Activated CD4-positive, alpha-beta T cell treated with anti-CD3 and anti-CD28 coated beads, Interleukin-2, amount 10 ng/mL, durations not matched to agents 24 days and 14 days (primary cell): ENCODE results near the gene NCKAP1. TPM values are rescaled to one million over a fixed set of nuclear protein-coding genes. Genes with fewer than 3 reads are reported as not detected.
"Not testable (repeated sequence)": the region's sequence is repeated elsewhere in the genome, so short reads cannot be mapped to it uniquely, and the experiment has no call there.

ENCODE experiments used
- DNase-seq: peaks from one replicate; pipeline ENCODE4 v3.0.0; 2022
- H3K27ac Mint-ChIP-seq: one replicate; pipeline ENCODE4 v1.8.0; 2022; ENCODE audit warnings: mild to moderate bottlenecking, mixed read lengths
- H3K27me3 Mint-ChIP-seq: one replicate; pipeline ENCODE4 v1.8.0; 2022; ENCODE audit warnings: mixed read lengths
- H3K36me3 Mint-ChIP-seq: one replicate; pipeline ENCODE4 v1.8.0; 2022; ENCODE audit warnings: low read depth, mild to moderate bottlenecking, mixed read lengths
- H3K4me1 Mint-ChIP-seq: one replicate; pipeline ENCODE4 v1.8.0; 2021; ENCODE audit warnings: mixed read lengths
- H3K4me3 Mint-ChIP-seq: one replicate; pipeline ENCODE4 v1.8.0; 2022; ENCODE audit warnings: mild to moderate bottlenecking, moderate library complexity, mixed read lengths
- H3K9me3 Mint-ChIP-seq: one replicate; pipeline ENCODE4 v1.8.0; 2021; ENCODE audit warnings: mixed read lengths
- intact Hi-C: fragments of 100-400 bp; cut with micrococcal nuclease; formaldehyde crosslinking; loops from one replicate; pipeline ENCODE4 v1.15.1; 2023
- total RNA-seq: library from RNA; stranded (reverse); gene quantifications from 2 replicates; pipeline ENCODE4 v1.2.3, GENCODE V29; 2022

Gene NCKAP1
- total RNA-seq, 1 donor from 2014 or later: 14.5 TPM

GRCh38 chr2:183009249-183009899, 28.9 kb downstream of the NCKAP1 start:
- Mint-ChIP-seq H3K4me1 (no peaks in the 10 kb centered on the region), H3K9me3 (no peaks in the 10 kb centered on the region), H3K4me3 (no peak overlapping the region), H3K27ac (no peak overlapping the region), H3K36me3 (no peaks in the 10 kb centered on the region), H3K27me3 (peaks cover 4% of the 10 kb centered on the region)
- DNase-seq: no peak
- intact Hi-C loops: no loop called here

GRCh38 chr2:183001948-183002347, 36.3 kb downstream of the NCKAP1 start:
- H3K36me3 Mint-ChIP-seq: no peaks in the 10 kb centered on the region
- intact Hi-C loops: no loop called here
- no peaks in the 10 kb centered on the region for H3K4me1 Mint-ChIP-seq

GRCh38 chr2:183000846-183001245, 37.4 kb downstream of the NCKAP1 start:
- no peaks in the 10 kb centered on the region for H3K27me3 Mint-ChIP-seq
- H3K27ac Mint-ChIP-seq: no peak overlapping the region
- no peak overlapping the region for H3K4me3 Mint-ChIP-seq
- H3K4me1 Mint-ChIP-seq: no peaks in the 10 kb centered on the region
- intact Hi-C loops: no loop called here
- H3K36me3 Mint-ChIP-seq: no peaks in the 10 kb centered on the region
- H3K9me3 Mint-ChIP-seq: no peaks in the 10 kb centered on the region
- no peak for DNase-seq

More at GRCh38 chr2:183001948-183002347, 36.3 kb downstream of the NCKAP1 start:
- no peak for DNase-seq
- H3K27ac Mint-ChIP-seq: no peak overlapping the region
- H3K27me3 Mint-ChIP-seq: no peaks in the 10 kb centered on the region
- no peaks in the 10 kb centered on the region for H3K9me3 Mint-ChIP-seq
- no peak overlapping the region for H3K4me3 Mint-ChIP-seq

- no peaks in the 10 kb centered on the region for H3K4me1 Mint-ChIP-seq
- no peak overlapping the region for H3K4me3 Mint-ChIP-seq
- intact Hi-C loops: no loop called here
- DNase-seq: no peak
- no peaks in the 10 kb centered on the region for H3K27me3 Mint-ChIP-seq
- H3K9me3 Mint-ChIP-seq: no peaks in the 10 kb centered on the region
- H3K27ac Mint-ChIP-seq: no peak overlapping the region
- no peaks in the 10 kb centered on the region for H3K36me3 Mint-ChIP-seq
These were observed 38.8 kb downstream of the NCKAP1 start for GRCh38 chr2:182999348-183000028.

- intact Hi-C loops: no loop called here
- Mint-ChIP-seq H3K9me3 (no peaks in the 10 kb centered on the region), H3K27me3 (no peaks in the 10 kb centered on the region), H3K36me3 (no peaks in the 10 kb centered on the region), H3K4me3 (no peak overlapping the region), H3K4me1 (no peaks in the 10 kb centered on the region), H3K27ac (no peak overlapping the region)
- DNase-seq: no peak
These were observed 43.9 kb downstream of the NCKAP1 start for GRCh38 chr2:182994228-182994912.

- no peak for DNase-seq
- Mint-ChIP-seq H3K36me3 (no peaks in the 10 kb centered on the region), H3K4me3 (no peak overlapping the region), H3K27me3 (no peaks in the 10 kb centered on the region), H3K27ac (no peak overlapping the region), H3K9me3 (no peaks in the 10 kb centered on the region), H3K4me1 (no peaks in the 10 kb centered on the region)
- intact Hi-C loops: loop anchor here (5.0 kb wide), 3 partner anchors 201 to 796 kb away; no protein-coding TSS in a partner anchor
These were observed 55.3 kb downstream of the NCKAP1 start for GRCh38 chr2:182982941-182983340.

GRCh38 chr2:182981475-182981874, 56.8 kb downstream of the NCKAP1 start:
- not testable (repeated sequence) for H3K27ac Mint-ChIP-seq, H3K27me3 Mint-ChIP-seq, DNase-seq, H3K4me1 Mint-ChIP-seq, H3K9me3 Mint-ChIP-seq, H3K36me3 Mint-ChIP-seq, H3K4me3 Mint-ChIP-seq
- intact Hi-C loops: loop anchor here (5.0 kb wide), 3 partner anchors 199 to 794 kb away; no protein-coding TSS in a partner anchor

GRCh38 chr2:182980652-182981051, 57.6 kb downstream of the NCKAP1 start:
- H3K4me3 Mint-ChIP-seq: no peak overlapping the region
- intact Hi-C loops: loop anchor here (1.0 to 5.0 kb wide), 4 partner anchors 198 to 793 kb away; no protein-coding TSS in a partner anchor
- no peaks in the 10 kb centered on the region for H3K9me3 Mint-ChIP-seq
- no peak overlapping the region for H3K27ac Mint-ChIP-seq
- H3K4me1 Mint-ChIP-seq: no peaks in the 10 kb centered on the region
- H3K36me3 Mint-ChIP-seq: no peaks in the 10 kb centered on the region
- no peak for DNase-seq
- H3K27me3 Mint-ChIP-seq: no peaks in the 10 kb centered on the region

- DNase-seq: no peak
- intact Hi-C loops: loop anchor here (1.0 to 5.0 kb wide), 4 partner anchors 198 to 793 kb away; no protein-coding TSS in a partner anchor
- no peaks in the 10 kb centered on the region for H3K27me3 Mint-ChIP-seq
- H3K27ac Mint-ChIP-seq: no peak overlapping the region
- no peak overlapping the region for H3K4me3 Mint-ChIP-seq
- H3K4me1 Mint-ChIP-seq: no peaks in the 10 kb centered on the region
- H3K9me3 Mint-ChIP-seq: no peaks in the 10 kb centered on the region
- H3K36me3 Mint-ChIP-seq: no peaks in the 10 kb centered on the region
These were observed 58.1 kb downstream of the NCKAP1 start for GRCh38 chr2:182980115-182980514.

- DNase-seq: no peak
- no peak overlapping the region for H3K4me3 Mint-ChIP-seq
- H3K27ac Mint-ChIP-seq: no peak overlapping the region
- H3K4me1 Mint-ChIP-seq: no peaks in the 10 kb centered on the region
- H3K36me3 Mint-ChIP-seq: no peaks in the 10 kb centered on the region
- H3K9me3 Mint-ChIP-seq: no peaks in the 10 kb centered on the region
- no peaks in the 10 kb centered on the region for H3K27me3 Mint-ChIP-seq
- intact Hi-C loops: no loop called here
These were observed 60.8 kb downstream of the NCKAP1 start for GRCh38 chr2:182977463-182977862.

- Mint-ChIP-seq H3K4me1 (no peaks in the 10 kb centered on the region), H3K36me3 (no peaks in the 10 kb centered on the region), H3K27me3 (no peaks in the 10 kb centered on the region), H3K4me3 (no peak overlapping the region), H3K9me3 (no peaks in the 10 kb centered on the region), H3K27ac (no peak overlapping the region)
- intact Hi-C loops: no loop called here
- DNase-seq: no peak
These were observed 64.6 kb downstream of the NCKAP1 start for GRCh38 chr2:182973441-182974352.

- DNase-seq: no peak
- Mint-ChIP-seq H3K27ac (no peak overlapping the region), H3K4me3 (no peak overlapping the region), H3K36me3 (peaks cover 5% of the 10 kb centered on the region), H3K4me1 (no peaks in the 10 kb centered on the region), H3K27me3 (no peaks in the 10 kb centered on the region), H3K9me3 (no peaks in the 10 kb centered on the region)
- intact Hi-C loops: no loop called here
These were observed 65.7 kb downstream of the NCKAP1 start for GRCh38 chr2:182972548-182972942.

- Mint-ChIP-seq H3K4me3 (no peak overlapping the region), H3K9me3 (no peaks in the 10 kb centered on the region), H3K27me3 (no peaks in the 10 kb centered on the region), H3K27ac (no peak overlapping the region), H3K4me1 (no peaks in the 10 kb centered on the region), H3K36me3 (peaks cover 5% of the 10 kb centered on the region)
- intact Hi-C loops: no loop called here
- no peak for DNase-seq
These were observed 66.3 kb downstream of the NCKAP1 start for GRCh38 chr2:182971820-182972547.
